ENCODE data around the gene BRSK2.

BRSK2 gene

DNA sequence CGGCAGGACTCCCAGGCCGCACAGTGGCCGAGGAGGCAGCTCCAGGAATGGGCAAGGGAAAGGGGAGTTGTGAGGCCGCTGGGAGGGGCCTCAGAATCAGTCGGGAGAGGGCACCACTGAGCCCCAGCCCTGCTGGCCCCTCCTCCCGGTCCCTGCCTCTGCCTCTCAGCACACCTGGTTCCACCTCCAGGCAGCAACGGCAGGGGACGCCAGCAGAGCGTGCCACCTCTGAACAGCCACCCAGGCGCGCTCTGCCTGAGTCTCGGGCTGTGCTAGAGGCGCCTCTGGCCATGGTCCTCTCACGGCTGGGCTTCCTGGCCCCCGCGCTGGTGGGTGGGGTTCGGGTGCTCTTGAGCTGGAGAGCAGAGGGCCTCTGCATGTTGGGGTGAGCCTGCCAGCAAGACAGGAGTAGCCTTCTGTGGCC lies 63.9 kb downstream of the BRSK2 start:
- peak; percentile 53 for DNase-seq (ENCODE audit: low spot score)

DNA sequence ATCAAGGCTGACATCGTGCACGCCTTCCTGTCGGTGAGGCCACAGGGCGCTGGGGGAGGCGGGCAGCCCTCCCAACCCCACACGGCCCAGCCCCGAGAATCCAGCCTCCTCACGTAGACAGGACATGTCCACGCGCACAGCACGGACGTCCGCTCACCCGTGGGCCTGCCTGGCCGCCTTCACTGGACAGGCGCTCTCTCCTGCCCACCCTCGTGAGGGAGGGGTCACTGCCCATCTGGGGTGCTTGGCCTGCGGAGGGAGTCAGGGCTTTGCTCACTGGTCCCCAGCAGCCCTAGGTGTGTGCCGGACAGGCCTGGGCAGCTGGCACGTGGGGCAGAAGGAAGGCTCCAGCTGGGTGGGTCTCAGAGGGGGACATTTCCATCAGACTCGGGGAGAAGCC lies 64.8 kb downstream of the BRSK2 start:
- no peak for DNase-seq (ENCODE audit: low spot score)

DNA sequence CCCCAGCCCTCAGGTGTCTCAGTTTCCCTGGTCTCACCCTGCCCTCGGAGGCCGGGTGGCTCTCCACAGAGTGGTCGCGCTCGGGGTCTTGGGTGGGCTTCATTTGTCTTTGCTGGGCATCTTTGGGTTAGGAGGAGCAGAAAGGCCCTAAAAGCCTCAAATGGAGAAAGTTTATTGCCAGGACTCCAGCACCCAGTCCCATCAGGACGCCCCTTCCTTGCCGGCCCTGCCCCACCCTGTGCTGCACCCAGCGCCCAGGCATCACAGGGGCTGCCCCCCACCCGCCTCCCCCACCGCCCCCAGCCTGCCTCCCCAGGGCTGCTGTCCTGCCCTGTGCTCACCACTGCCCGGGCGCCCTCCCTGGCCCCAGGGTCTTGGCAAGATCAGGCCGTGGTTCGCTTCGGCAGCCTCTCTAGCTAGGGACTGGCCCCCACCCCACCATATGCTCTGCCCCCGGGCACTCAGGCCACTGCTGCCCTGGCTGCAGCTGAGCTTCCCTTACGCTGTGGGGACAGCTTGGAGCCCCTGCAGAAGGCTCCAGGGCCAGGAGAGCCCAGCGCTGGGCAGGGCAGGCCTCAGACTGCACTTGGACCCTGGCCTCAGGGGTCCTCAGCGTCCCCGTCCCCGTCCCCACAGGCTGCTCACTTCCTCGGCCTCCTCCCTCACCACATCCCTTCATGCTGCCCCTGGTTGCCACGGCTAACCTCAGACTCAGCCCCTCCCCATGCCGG lies 65.5 kb downstream of the BRSK2 start:
- no peak for DNase-seq (ENCODE audit: low spot score)

DNA sequence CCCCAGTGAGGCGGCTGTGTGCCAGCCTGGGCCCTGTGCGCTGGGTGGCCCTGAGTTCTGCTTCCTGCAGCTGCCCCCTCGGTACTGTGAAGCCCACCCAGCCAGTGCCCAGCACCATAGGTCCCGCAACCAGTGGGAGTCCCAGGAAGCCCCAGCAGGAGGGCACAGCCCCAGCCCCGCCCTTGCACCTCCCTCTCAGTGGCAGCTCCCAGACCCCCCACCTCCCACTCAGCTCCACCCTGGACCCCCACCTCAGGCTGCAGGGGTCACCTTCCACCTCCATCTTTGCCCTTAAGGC lies 66.0 kb downstream of the BRSK2 start:
- no peak for DNase-seq (ENCODE audit: low spot score)

DNA sequence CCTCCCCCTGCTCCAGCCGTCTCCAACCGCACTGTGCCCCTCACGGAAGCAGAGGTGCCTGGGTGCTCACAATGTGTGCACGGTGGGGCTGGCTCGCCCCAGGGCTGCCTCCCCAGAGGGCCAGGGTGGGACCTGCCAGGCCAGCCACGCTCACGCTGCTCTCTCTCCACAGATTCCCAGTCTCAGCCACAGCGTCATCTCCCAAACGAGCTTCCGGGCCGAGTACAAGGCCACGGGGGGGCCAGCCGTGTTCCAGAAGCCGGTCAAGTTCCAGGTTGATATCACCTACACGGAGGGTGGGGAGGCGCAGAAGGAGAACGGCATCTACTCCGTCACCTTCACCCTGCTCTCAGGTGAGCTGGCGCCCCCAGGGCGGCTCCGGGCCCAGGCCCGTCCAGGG lies 66.4 kb downstream of the BRSK2 start:
- DNase-seq (ENCODE audit: low spot score): no peak

DNA sequence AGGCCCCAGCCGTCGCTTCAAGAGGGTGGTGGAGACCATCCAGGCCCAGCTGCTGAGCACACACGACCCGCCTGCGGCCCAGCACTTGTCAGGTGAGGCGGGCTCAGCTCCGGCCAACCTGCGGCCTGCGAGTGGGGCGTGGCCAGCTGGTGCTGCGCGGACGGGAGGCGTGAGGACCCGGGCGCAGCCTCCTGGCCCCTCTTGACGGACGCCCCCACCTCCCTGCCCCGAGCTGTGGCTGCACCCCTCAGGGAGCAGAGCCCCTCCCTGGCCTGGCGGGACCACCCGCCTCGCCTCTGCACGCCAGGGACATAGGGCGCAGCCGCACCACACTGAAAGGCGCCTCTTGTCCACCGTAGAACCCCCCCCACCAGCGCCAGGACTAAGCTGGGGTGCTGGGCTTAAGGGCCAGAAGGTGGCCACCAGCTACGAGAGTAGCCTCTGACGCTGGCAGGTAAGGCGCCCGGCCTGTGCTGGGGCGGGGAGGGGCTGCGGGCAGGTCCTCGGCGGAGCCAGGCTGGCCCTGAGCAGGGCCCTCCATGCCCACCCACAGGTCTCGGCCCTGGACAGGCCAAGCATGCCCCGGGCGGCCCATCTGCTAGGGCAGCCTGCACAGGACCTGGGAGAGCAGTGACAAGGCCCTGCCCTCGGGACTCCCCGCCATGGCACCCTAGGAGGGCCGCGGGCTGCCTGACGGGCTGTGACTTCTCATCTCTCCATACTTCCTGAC lies 67.0 kb downstream of the BRSK2 start:
- DNase-seq (ENCODE audit: low spot score): no peak

DNA sequence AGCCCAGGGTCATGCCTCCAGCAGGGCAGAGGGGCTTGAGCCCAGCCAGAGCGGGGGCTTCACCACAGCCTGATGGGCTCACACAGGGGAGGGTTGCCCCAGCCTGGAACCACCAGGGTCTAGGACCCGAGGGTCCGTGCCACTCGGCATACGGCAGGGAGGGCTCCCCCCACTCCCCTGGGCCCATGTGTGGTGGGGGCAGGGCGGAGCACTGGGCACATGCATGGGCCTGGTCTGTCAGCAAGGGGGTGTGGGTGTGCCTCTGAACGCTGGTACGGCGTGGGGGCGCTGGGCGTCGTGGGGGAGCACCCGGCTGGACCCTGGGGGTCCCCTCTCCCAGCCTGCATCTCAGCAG lies 67.6 kb downstream of the BRSK2 start:
- no peak for DNase-seq (ENCODE audit: low spot score)

DNA sequence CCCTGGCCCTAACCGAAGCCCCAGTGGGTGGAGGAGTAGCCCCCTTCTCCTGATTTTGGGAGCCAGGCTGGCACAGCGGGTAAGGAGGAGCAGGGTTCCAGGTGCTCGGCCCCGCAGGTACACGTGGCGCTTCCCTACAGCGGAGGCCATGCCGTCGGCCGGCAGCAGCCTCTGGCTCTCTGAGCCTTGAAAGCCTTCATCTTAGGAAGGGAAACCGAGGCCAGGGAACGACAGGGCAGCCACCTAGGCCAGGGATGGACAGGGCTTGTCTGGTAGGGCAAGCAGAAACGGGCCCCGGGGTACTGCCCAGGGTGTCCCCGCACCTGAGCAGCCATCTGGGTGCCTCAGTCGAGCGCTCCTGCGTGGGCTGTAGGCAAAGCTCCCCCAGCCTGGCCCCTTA lies 68.1 kb downstream of the BRSK2 start:
- DNase-seq (ENCODE audit: low spot score): no peak

DNA sequence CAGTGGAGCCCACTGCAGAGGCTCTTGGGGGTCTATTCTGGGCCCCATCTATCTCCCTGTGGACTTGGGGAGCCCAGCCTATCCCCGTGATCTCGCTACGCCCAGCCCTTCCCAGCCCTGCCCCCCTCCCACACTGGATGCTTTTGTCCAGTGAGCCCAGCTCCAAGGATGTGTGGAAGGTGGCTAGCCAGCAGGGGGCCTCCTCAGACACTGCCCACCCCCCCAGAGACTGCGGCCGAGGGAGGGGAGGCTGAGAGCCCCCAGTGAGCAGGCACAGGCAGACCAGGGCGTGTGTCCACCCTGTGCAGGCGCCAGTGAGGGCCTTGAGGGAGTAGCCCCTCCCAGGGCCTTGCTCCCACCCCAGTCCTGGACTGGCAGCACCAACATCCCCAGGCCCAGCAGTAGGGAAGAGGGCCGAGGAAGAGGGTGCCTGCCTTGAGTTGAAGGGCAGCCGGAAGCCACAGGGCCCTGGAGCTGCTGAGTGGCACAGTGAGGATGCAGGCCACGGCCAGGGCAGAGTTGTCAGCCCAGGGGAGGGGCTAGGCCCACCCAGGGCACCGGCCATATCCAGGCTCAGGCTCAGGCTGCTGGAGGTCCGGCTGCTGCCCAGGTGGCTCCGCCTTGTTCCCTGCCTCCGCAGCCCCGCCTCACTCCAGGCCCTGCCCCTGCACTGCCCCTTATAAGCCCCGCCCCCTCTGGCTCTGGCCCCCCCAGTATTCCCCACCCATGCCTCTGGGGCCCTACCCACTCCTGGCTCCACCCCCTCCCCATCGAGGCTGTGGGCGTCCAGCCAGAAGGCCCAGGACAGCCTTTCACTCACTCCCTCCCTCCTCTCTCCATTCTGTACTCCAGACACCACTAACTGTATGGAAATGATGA lies 68.8 kb downstream of the BRSK2 start:
- peak; percentile 45 for DNase-seq (ENCODE audit: low spot score)

DNA sequence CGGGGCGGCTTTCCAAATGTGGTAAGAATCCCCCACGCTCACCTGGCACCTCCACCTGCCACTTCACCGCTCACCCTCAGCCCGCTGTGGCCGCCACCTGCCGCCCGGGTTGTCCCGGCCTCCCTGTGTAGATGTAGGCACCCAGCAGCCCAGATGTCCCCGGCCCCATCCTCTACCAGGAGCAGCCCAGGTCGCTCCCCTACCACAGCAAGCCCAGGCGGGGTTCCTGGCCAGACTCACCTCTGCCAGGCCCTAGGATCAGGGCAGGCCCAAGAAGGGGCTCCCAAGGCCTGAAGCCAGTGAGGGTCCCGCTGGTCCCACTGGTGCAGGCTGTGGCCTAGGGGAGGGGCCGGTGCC lies 69.5 kb downstream of the BRSK2 start:
- no peak for DNase-seq (ENCODE audit: low spot score)

DNA sequence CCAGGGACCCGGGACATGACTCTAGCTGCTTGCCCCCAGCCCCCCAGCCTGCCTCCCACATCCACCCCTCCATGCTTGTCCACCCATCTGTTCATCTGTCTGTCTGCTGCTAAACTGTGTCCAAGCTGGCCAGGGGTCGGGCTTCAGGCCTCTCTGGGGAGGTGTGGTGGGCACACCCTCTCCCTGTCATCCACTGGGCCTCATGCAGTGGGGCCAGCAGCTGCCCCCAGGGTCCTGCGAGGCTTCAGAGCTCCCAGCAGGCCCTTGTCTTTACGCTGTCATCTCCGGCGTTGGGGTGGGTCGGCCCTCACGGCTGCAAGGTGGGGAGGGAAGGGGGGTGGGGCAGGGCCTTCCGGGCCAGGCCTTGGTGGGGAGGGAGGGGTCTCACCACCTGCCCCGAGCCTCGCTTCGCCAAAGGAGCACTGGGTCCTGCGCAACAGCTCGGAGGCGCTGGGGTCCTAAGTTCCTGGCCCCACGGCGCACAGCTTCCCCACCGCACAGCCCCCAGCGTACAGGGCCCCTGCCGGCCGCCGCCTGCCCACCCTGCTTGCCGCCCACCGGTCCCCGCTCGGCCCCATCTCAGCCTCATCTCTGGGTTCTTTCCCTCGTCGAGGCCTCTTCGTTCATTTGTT lies 70.1 kb downstream of the BRSK2 start:
- DNase-seq (ENCODE audit: low spot score): no peak

DNA sequence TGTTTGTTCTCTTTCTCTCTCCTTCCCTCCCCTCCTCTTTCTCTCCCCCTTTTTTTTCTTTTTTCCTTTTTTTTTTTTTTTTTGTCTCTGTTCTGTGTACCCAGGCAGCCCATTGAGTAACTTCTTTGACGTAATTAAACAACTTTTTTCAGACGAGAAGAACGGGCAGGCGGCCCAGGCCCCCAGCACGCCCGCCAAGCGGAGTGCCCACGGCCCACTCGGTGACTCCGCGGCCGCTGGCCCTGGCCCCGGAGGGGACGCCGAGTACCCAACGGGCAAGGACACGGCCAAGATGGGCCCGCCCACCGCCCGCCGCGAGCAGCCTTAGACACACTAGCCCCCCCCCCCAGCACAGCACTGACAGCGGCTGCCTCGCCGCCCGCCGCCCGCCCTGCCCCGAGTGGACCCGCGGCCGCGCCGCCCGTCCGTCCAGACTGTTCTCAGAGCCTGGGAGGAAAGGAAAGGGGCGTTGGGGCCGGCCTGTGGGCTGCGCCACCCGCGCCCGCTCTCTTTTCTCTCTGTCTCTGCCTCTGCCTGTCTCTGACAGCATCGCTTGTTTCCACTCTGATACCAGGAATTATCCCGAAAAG lies 70.8 kb downstream of the BRSK2 start:
- DNase-seq (ENCODE audit: low spot score): no peak

DNA sequence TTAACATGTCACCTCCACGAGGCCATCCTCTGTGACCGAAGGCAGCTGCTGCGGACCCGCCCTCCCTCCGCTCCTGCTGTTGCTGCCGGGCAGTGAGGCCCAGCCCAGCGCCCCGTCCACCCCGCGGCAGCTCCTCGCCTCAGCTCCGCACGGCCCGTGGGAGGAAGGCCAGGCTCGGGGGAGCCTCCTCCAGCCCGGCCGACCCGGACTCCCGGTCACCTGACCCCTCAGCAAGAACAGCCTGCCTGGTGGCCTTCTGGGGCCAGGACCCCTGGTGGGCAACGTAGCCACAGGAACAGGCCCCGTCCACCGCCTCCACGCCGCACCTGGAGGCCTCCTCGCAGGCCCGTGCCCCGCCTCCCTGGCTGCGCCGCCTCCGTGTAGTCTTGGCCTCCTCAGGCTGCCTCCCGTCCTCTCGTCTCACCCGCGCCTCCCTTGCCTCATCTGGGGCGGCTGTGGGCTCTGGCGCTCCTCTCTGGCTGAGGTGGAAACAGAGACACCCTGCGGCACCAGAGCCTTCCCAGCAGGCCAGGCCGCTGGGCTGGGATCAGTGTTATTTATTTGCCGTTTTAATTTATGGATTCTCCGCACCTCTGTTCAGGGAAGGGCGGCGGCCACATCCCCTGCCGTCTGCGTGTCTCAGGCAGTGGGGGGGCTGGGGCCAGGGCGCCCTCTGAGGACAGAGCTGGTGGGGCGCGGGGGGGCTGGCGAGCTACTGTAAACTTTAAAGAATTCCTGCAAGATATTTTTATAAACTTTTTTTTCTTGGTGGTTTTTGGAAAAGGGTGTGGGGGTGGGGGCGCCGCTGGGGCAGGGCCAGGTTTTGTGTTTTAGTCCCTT lies 71.5 kb downstream of the BRSK2 start:
- DNase-seq (ENCODE audit: low spot score): no peak

DNA sequence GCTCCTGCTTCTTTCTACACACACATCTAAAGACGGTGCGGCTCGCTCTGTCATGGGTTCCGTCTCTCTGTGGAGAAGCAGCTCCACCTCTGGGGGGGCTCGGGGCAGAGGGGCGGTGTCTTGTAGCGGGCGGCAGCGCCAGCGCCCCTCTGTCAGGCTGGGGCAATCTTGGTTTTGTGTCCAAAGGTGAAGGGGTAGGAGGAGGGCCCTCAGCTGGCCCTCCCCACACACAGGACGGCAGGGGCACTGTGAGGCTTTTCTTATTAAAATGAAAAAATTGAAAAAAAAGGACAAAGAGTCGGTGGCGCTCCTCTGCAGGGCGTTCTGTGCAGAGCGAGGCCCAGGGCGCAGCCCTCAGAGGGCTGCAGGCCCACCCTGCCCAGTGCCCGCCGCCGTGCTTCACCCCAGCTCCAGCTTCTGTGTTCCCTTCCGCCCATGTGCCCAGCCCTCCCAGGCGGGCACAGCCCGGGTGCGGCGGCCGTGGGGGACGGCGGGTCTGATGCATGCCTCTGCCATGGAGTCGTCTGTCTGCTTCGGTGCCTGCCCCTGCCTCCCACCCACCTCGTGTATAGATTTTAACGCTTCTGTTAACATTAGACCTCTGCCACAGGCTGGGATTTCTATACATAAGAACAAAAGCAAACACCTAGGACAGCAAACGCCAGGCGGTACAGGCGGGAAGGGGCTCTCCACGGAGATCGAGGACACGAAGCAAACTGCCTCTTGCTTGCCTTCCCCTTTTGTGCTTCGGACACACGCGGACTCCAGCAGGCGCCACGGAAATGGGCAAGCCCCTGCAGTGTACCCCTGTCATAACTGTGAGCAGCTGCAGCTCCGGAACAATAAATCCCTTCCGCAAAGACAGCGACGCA lies 72.3 kb downstream of the BRSK2 start:
- DNase-seq (ENCODE audit: low spot score): no peak

DNA sequence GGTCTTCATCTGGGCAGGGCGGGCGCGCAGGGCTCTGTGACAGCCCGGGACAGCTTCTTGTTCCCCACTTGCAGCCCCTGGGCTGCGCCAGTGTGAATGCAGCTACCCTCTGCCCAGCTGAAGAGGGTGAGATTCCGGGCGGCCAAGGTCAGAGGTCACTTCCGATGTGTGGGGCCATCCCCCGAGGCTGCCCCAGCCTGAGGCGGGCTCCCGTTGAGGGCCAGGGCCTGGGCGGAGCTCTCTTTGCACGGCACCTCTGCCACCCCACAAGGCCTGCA lies 72.9 kb downstream of the BRSK2 start:
- no peak for DNase-seq (ENCODE audit: low spot score)

DNA sequence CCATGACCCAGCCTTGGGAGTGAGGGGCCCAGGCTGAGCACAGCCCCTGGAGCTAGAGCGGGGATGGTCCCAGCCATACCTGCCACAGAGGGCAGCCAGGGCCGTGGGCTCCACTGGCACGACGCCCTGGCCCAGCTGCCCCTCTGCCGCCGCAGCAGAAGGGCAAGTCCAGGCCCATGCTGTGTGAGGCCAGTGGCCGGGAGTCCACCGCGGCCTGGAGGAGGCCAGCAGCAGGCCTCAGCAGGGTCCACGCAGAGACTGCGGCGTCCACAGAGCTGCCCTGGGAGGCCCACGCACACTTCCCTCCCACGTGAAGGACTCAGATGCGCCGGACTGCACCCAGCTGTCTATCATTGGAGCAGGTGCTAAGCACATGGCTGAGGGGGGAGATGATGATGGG lies 73.3 kb downstream of the BRSK2 start:
- DNase-seq (ENCODE audit: low spot score): no peak

DNA sequence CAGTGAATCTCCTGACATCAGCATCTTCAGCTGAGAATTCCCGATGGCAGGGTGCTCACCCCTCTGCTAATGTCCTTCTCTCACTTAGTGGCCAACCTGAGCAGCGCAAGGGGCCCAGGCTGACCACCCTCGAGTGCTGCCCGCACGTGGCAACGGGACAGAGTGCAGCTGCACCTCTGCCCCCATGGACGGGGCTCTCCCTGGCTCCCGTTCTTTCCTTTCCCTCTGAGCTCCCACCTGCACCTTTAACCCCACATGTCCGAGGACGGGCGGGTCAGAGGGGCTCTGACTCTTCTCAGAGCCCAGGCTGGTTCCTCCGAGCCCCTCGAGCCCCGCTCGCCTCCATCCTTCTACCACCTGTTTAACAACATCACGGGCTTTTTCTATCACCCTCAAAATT lies 77.0 kb downstream of the BRSK2 start:
- no peak for DNase-seq (ENCODE audit: low spot score)

DNA sequence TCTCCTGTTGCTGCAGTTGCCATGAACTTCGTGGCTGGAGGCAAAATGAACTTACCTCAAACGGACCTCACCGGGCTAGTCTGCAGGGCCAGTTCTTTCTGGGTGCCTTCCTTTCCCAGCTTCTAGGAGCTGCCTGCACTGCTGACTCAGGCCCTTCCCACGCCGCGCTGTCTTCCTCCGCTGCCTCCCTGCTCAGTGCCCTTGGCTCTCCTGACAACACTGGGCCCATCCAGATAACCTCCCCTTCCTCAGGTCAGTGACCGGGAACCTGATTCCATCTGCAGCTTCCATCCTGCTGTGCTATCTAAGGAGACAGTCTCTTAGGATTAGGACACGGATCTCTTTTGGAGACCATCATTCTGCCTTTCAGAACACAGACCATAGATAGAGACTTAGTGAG lies 77.5 kb downstream of the BRSK2 start:
- DNase-seq (ENCODE audit: low spot score): no peak

DNA sequence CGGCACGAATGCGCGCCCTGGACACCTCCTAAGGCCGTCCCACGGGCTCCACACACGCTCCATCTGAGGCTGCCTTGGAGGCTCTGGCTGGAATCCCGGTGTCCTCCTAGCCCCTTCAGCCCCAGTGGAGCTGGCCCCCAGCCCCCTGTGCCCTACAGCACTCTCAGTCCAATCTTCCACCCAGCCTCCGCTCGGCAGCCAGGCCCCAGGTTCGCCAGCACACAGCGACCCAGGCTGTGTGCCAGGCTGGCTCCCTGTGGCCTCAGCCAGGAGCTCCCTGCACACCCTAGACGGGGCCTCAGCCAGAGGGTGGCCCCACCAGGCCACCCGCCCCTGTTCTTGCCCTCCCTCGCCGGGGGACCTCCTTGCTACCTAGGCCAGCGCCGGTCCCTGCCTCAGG lies 78.3 kb downstream of the BRSK2 start:
- DNase-seq (ENCODE audit: low spot score): no peak

DNA sequence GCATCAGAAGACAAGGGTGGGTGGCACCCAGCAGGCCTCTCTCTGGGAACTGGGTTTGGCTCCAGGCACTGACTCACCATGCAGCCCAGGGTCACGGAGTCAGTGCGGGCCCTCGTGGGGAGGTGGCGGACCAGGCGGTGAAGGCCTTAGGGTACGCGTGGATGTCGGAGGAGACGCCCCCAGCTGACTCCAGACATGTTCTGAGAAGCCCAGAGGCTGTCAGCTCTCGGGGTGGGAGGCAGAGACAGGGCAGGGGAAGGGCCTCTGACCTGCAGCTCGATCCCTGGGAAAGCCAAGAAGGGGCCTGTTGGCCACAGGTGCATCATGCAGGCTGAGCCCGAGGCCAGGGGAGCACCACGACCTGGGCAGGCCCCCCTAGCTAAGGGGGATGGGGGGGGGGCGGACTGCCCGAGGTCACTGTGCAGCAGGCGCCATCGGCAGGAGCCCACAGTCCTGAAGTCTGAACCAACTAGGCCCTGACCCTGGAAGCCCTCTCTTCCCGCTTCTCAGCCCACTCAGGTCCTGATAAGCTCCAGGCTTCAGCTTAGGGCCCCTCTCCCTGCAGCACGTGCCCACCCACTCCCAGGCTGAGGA lies 78.8 kb downstream of the BRSK2 start:
- no peak for DNase-seq (ENCODE audit: low spot score)

Measured in cerebellar cortex (tissue), 1 donor.